GM18907 (cell line): ENCODE measurements around the gene POU3F3.

ENCODE experiments used
- ATAC-seq: cut with Tn5 transposase; IDR thresholded peaks from one replicate; pipeline ENCODE4 v1.9.1; 2021; ENCODE audit warnings: mild to moderate bottlenecking, moderate library complexity; ENCODE audit not compliant: unreplicated experiment

Gene POU3F3

GRCh38 chr2:104859766-104860450, 6.0 kb downstream of the POU3F3 start:
- ATAC-seq, result no peak

GRCh38 chr2:104860451-104860790, 6.5 kb downstream of the POU3F3 start:
- ATAC-seq, result no peak

- no peak for ATAC-seq
Observed at GRCh38 chr2:104861351-104862057, 7.6 kb downstream of the POU3F3 start.

- no peak for ATAC-seq
Observed at GRCh38 chr2:104862058-104862941, 8.4 kb downstream of the POU3F3 start.

DNA sequence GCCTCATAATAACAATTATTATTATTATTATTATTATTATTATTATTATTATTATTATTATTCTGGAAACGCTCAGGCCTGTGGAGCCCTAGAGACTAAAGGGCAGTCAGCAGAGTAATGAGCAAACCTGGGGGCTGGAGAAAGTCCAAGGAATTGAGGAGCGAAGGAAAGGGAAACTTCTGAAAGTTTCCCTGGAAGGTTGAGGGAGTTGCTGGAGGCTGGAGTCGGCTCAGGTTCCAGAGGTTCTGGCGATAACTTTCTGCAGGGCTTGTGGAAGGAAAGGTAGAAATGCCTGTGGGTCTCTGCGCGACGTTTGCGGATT, 9.2 kb downstream of the POU3F3 start:
- ATAC-seq, result no peak

DNA sequence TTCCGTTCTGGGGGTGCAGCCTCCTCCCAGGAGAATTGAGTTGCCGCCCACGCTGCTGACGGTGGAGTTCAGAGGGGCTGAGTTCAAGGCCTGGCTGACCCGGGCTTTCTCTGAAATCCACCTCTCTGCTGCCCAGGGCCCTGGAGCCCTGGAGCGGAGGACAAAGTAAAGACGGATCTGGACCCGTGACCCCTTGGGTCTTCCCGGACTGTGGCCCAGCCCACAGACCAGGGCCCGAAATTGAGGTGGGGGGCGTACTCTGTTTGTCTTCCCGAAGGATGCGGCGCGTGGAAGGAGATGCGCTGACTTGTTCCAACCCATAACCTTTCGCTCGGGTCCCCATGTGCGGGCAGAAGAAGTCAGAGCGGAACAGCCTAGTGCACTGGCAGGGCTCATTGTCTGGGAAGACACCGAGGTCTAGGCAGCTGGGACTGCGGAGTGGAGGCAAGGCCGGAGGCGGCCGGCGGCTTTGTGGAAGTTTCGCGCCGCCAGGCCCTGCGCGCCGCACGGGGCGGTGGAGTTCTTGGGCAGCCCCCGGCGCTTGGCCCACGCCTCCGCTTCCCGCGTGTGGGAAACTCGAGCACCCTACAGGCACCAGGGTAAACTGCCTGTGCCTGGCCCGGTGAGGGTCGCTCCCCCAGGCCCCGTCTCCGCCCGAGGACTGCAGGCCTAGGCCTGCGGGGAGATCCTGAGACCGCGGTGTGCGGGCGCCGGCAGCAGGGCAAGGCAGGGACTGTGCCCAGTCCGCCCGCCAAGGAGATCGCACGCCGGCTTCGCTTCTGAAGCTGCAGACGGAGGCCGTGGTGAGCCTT, 9.8 kb downstream of the POU3F3 start:
- no peak for ATAC-seq

GRCh38 chr2:104864280-104865095, 10.6 kb downstream of the POU3F3 start:
- ATAC-seq, result no peak

DNA sequence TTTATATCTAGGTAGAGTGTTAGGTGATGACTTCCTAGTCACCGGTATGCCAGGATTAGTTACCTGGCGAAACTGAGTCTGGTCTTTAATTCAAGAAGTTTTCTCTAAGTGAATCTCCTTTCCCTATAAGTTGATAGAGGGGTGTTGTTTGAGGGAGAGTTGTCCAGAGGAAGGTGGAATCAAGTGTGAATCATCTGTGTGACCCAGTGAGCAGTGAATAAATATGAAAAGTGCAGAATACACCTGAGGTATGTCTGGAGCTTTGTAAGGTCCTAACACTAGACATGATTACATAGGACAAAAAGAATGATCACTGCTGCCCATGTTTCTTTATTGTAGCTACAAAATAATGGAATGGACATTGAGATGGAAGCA, 11.2 kb downstream of the POU3F3 start:
- no peak for ATAC-seq

GRCh38 chr2:104866122-104866864, 12.4 kb downstream of the POU3F3 start:
- no peak for ATAC-seq

- ATAC-seq, result no peak
Observed at GRCh38 chr2:104866883-104867812, 13.2 kb downstream of the POU3F3 start.

DNA sequence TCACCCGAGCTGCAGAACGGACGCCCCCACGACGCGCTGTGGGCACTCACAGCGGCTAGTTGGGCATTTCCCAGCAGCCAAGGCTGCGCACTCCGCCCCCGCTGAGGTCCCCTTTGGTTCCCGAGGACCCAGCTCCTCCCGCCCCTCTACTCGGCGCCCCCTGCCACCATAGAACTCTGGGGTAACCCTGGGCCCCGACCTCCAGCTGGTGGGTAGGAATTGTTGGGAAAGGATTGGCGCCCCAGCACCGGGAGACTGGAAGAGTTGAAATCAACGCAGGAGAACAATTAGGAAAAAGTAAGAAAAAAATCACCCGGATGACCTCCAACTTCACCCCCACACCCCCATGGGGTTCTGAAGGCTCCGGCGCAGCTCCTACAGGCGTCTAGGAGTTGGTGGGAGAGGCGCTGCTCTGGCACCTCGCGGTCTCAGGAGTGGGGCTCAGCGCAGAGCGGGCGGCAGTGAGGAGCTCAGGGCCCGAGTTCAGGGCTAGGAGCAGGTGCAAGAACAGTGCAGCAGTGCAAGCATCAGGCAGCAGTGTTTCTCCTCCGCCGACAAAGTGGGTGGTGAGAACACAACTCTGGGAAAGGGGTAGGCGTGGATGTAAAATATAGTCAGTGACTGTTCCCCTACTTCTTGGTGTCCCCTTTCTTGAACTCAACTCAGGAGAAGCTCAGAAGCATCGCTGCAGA, 14.0 kb downstream of the POU3F3 start:
- ATAC-seq, result no peak

GRCh38 chr2:104868505-104868866, 14.6 kb downstream of the POU3F3 start:
- no peak for ATAC-seq

DNA sequence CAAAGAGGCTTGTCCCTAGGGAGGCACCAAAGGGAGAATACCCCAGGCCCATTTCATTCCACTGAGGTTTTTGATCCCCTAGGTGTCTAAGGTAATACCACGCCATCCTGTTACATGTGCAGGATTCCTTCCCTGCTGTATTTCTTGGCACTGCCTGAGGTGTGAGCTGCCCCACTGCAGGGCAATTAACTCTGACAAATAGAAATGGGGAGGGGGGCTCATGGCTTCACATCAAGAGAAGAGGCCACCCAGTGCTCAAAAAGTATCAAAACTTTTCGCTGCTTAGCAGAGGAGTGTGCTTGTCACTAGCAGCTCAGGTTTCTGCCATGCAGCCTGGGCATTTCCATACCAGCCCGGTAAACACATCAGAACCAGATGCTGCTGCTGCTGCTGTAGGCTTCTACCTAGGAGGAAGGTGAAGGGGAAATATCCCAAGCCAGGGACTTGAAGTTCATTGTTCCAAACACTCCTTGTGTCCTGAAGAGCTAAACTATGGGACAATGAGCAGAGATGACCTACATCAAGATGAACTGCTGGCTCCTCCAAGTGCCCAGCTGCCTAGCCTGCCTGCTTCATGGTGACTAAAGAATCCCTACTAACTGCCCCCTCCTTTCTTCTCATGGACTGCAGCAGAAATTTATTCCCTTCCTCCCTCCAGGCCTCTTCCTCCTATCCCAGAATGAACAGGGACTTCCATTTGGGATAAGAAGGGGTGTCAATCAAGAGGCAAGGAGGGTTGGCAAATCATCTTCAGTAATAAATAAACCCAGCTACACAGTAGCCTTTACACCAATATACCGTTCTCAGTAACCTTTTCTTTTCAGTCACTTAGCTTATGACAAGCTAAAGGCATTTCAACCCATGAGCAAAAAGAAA, 16.4 kb downstream of the POU3F3 start:
- no peak for ATAC-seq

- ATAC-seq, result no peak
Observed at GRCh38 chr2:104871649-104871971, 17.7 kb downstream of the POU3F3 start.

DNA sequence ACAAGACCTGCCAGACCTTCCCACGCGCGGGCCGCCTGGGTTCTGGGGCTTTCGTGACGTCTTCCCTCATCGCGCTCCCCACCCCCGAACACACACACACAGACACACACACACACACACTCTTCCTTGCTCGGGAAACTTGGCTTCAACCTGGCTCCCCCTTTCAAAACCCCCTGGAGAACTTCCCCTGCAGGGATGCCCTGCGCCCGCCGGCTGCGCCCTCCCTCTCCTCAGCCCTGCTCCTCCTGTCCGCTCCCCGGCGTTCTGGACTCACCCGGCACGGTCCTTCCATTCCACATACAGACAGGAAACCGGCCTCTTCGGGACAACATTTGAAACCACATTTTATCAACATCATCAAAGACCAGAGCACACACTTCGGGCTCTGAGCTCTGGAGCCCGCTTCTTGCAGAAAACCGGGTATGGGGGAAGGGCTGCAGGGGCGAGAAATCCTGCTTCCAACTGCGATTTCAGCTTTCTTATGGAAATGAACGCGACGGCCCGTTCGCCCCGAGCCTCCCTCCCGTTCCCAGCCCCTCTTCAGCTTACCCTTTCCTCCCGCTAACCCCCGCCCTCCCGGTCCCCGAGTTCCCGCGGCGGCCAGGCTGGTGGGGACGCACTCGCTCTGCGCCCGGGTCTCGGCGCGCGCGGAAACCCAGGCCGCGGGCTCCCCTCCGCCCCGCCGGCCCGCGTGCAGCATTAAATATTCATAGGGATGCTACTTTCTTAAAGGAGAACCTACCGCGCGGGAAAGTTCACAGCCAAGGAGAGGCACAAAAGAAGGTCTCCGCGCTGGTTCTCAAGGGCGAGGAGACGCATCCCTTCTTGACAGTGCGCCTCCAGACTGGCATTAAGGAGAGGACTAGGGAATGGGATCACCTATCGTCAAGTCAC, 18.3 kb downstream of the POU3F3 start:
- ATAC-seq, result no peak
